NCI-H774 (cell line): ENCODE data around the gene MB21D2.
"Not testable (repeated sequence)": the region's sequence is repeated elsewhere in the genome, so short reads cannot be mapped to it uniquely, and the experiment has no call there.

Experiments
- DNase-seq: peaks from one replicate; lab custom pipeline; 2025; lab: John Stamatoyannopoulos, UW

The MB21D2 gene

GRCh38 chr3:192860454-192860853 is 57.2 kb downstream of the MB21D2 start:
- DNase-seq: no peak

- no peak for DNase-seq
These were observed 58.6 kb downstream of the MB21D2 start for GRCh38 chr3:192858849-192859585.

- no peak for DNase-seq
These were observed 60.4 kb downstream of the MB21D2 start for GRCh38 chr3:192857260-192857661.

GRCh38 chr3:192855434-192855833 is 62.2 kb downstream of the MB21D2 start:
- DNase-seq: no peak

- DNase-seq: peak; percentile 87
These were observed 65.8 kb downstream of the MB21D2 start for GRCh38 chr3:192851821-192852372.

GRCh38 chr3:192850451-192850981 is 67.1 kb downstream of the MB21D2 start:
- no peak for DNase-seq

GRCh38 chr3:192849821-192850220 is 67.8 kb downstream of the MB21D2 start:
- not testable (repeated sequence) for DNase-seq

GRCh38 chr3:192848371-192849233 is 69.1 kb downstream of the MB21D2 start:
- no peak for DNase-seq

- no peak for DNase-seq
These were observed 69.7 kb downstream of the MB21D2 start for GRCh38 chr3:192847941-192848340.

- no peak for DNase-seq
These were observed 72.2 kb downstream of the MB21D2 start for GRCh38 chr3:192845526-192845855.

- no peak for DNase-seq
These were observed 72.7 kb downstream of the MB21D2 start for GRCh38 chr3:192844836-192845525.

- DNase-seq: no peak
These were observed 73.2 kb downstream of the MB21D2 start for GRCh38 chr3:192844486-192844765.

- DNase-seq: peak; percentile 20
These were observed 73.8 kb downstream of the MB21D2 start for GRCh38 chr3:192843723-192844485.

GRCh38 chr3:192843119-192843518 is 74.5 kb downstream of the MB21D2 start:
- no peak for DNase-seq

- DNase-seq: no peak
These were observed 74.9 kb downstream of the MB21D2 start for GRCh38 chr3:192842711-192843110.

GRCh38 chr3:192842138-192842537 is 75.5 kb downstream of the MB21D2 start:
- DNase-seq: no peak

- DNase-seq: peak; percentile 61
These were observed 76.2 kb downstream of the MB21D2 start for GRCh38 chr3:192841428-192841827.

- DNase-seq: no peak
These were observed 77.4 kb downstream of the MB21D2 start for GRCh38 chr3:192840143-192840836.

GRCh38 chr3:192835818-192836815 is 81.5 kb downstream of the MB21D2 start:
- no peak for DNase-seq

GRCh38 chr3:192834428-192834827 is 83.2 kb downstream of the MB21D2 start:
- DNase-seq: no peak
